OCI-LY7 (cell line): ENCODE data around the gene SLC15A2.

Experiments used
- CTCF ChIP-seq: fragments of 200-600 bp; sonication (generic); conservative IDR thresholded peaks from 2 replicates; pipeline ENCODE4 v1.5.1; 2014; ENCODE audit warnings: mild to moderate bottlenecking, antibody characterized with exemption, low read length, moderate library complexity, mixed read lengths
- EZH2phosphoT487 ChIP-seq: fragments of 200-600 bp; sonication (generic); IDR thresholded peaks from 2 replicates; pipeline ENCODE4 v1.6.1; 2018; ENCODE audit warnings: low read depth, borderline replicate concordance, mild to moderate bottlenecking, mixed run types, antibody characterized with exemption, low read length, moderate library complexity, mixed read lengths

GRCh38 chr3:121992601-121993560 lies 98.7 kb downstream of the SLC15A2 start:
- TF ChIP-seq CTCF (no peak), EZH2phosphoT487 (no peak)
